GM20000 (cell line): ENCODE measurements around the gene GRIK4.

Source experiments
- DNase-seq: peaks from one replicate; pipeline ENCODE4 v3.0.0; 2012; ENCODE audit warnings: low spot score
- TF ChIP-seq, protein P1 (sequence below): IDR thresholded peaks from 2 replicates; pipeline ENCODE4 v1.5.1; 2012; ENCODE audit warnings: mild to moderate bottlenecking, control low read depth; ENCODE audit errors: extremely low read depth, missing control alignments

The GRIK4 gene

DNA sequence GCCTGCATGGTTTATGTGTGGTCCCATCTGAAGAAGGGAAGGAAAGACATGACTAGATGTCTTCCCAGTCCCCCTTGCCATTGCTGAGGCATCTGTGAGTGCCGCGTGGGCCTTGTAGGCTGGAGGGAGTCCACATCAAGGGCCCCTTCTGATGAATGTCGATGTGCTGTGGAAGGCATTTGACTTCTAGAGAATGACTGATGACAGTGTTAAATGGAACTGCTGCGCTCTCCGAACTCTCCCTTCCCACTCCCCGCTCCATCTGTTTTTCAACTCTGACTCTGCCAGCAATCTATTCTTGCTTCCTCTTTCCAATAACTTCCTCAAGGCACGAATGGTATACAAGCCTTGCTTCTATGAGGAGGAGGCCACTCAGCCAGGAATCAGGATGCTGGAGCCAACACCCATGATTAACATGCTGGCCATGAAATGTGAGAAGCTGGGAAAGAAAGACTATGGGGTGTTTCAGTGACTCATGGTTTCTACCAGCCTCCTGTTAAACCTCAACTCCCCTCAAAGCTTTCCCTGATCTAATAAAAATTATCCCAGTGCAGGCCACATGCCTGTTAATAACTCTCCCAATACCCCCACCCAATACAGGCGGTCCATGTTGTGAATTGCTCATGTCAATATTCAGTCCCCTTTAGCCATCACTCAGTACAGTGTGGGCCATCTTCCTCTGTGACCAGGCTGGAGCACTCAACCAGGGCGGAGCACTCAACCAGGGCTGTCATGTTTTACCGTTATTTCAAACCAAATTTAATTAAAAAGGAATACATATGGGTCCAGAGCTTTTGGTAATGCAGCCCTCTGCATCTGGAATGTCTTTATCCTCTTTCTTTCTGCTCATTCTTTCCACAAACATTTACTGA lies 466.0 kb downstream of the GRIK4 start:
- DNase-seq = no peak
- TF ChIP-seq, protein P1, sequence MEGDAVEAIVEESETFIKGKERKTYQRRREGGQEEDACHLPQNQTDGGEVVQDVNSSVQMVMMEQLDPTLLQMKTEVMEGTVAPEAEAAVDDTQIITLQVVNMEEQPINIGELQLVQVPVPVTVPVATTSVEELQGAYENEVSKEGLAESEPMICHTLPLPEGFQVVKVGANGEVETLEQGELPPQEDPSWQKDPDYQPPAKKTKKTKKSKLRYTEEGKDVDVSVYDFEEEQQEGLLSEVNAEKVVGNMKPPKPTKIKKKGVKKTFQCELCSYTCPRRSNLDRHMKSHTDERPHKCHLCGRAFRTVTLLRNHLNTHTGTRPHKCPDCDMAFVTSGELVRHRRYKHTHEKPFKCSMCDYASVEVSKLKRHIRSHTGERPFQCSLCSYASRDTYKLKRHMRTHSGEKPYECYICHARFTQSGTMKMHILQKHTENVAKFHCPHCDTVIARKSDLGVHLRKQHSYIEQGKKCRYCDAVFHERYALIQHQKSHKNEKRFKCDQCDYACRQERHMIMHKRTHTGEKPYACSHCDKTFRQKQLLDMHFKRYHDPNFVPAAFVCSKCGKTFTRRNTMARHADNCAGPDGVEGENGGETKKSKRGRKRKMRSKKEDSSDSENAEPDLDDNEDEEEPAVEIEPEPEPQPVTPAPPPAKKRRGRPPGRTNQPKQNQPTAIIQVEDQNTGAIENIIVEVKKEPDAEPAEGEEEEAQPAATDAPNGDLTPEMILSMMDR = no peak

DNA sequence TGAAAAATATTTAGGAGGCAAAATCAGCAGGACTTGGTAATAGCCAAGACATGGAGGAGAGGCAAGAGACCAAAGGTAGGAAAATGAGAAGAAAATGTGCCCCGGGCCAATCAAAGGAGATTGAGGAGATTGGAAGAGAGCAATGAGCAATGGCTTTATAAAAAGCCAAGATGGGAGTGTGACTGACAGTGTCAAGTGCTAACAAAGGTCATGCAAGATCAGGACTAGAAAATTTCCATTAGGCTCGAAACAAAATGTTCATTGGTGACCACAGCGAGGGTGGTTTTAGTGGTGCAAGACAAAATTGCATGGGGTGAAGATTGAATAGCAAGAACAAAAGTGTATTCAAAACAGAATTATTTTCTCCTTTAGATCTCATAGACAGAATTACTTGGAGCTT lies 467.2 kb downstream of the GRIK4 start:
- TF ChIP-seq, protein P1 = no peak
- DNase-seq = no peak

DNA sequence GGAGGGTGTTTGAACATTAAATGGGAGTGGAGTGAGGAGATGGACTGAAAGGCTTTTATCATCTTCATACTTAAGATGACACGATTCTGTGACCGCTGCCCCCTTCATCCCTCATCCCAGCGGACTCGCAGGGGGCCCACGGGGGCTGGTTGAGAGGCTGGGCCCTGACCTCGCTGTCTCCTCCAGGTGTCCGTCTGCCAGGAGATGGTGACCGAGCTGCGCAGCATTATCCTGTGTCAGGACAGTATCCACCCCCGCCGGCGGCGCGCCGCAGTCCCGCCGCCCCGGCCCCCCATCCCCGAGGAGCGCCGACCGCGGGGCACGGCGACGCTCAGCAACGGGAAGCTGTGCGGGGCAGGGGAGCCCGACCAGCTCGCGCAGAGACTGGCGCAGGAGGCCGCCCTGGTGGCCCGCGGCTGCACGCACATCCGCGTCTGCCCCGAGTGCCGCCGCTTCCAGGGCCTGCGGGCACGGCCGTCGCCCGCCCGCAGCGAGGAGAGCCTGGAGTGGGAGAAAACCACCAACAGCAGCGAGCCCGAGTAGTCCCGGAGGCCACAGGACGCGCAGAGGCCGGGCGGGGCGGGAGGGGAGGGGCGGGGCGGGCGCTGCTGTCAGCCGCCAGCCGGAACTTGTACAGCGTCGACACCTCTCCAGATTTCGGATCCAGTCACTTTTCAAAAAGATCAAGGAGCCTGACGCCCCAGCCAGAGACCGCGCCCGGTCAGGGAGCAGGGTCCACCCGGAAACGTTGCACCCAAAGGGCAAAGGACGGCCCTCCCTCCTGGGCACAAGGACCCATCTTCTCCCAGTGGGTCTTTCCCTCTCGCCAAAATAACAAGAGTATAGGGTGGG lies 474.4 kb downstream of the GRIK4 start:
- TF ChIP-seq, protein P1 = no peak
- DNase-seq = peak; percentile 67

DNA sequence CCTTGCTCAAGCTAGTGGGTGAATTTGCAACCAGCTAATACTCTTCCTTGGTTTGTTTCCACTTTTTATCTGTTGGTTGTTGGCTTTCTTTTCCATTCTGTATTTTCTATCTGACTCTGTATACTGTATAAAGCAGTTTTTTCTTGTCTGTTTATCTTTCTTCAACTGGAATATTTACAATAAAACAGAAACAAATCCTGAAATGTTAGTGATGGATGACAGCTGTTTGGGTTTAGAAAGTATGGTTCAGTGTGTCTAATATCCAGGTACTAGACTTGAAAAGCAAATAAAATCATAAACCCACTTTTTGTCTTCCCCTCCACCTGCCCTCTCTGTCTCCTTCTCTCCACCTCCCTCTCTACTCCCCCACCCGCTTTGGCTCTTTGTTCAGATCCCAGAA lies 477.1 kb downstream of the GRIK4 start:
- no peak for DNase-seq
- TF ChIP-seq, protein P1 = no peak

DNA sequence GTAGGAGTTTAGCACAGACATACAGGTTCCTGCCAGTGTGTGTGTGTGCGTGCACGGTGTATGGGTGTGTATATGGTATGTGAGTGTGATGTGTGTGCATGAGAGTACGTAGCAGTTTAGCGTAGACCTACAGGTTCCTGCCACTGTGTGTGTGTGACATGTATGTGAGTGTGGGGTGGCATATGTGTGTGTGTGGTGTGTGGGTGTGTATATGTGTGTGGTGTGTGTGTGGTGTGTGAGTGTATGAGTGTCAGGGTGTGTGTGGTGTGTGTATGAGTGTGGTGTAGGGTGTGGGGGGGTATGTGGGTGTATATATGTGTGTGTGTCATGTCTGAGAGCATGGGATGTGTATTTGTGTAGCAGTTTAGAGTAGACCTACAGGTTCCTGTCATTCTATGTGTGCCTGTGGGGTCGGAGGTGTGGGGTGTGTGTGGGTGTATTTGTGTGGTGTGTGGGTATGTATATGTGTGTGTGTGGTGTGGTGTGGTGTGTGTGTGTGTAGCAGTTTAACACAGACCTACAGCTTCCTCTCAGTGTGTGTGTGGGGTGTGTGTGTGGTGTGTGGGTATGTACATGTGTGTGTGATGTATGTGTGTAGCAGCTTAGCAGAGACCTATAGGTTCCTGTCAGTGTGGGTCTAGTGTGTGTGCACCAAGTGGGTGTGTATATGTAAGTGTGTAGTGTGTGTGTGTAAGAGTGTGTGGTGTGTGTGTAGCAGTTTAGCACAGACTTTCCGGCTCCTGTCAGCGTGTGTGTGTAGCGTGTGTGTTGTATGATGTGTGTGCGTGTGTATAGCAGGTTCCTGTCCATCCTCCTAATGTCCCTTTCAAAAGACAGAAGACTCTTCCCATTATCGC lies 480.5 kb downstream of the GRIK4 start:
- DNase-seq = no peak

DNA sequence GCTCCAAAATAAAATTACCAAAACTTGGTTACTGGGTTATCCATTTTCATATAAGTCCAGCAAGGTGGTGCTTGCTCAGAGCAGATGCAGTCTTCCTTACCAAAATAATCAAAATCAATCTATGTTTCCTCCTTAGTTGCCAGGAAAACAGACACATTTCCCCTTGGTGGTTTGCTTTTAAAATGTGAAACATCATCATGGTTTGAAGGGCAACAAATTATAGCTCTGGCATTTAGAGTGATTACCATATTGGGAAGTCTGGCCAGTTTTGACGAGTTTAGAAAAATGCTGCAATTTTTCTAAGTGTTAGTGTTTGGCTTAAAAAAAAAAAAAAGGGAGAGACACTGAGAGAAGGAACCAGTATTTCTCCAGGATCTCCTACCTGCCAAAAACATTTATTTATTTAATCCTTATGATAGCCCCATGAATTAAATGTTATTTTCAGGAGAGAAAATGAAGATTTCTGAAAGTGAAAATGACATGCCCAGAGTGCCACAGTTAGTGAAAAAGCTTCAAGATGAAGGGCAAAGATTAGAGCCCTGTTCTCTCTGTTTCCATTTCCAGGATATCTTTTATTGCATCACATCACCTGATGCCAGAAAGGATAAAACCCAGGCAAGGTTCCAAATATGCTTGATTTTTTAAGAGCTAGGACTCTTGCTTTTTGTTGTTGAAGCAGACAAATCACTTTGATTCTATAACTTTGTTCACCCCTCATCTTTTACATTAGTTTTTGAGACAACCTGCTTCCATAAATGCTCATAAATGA lies 482.7 kb downstream of the GRIK4 start:
- TF ChIP-seq, protein P1 = no peak
- no peak for DNase-seq

More for the DNA sequence above, 480.5 kb downstream of the GRIK4 start:
- TF ChIP-seq, protein P1 = no peak
